ENCODE results near the gene VIL1.

- TF ChIP-seq CTCF (IDR thresholded peaks at IDR 0.05) (no peak), POLR2A (IDR thresholded peaks at IDR 0.05) (no peak)
These were observed 32.2 kb upstream of the VIL1 start for GRCh38 chr2:218386505-218387368.
